ENCODE data around the gene SOX21.

The SOX21 gene

GRCh38 chr13:94660695-94661326, 51.5 kb downstream of the SOX21 start:
- TF ChIP-seq CTCF (IDR thresholded peaks at IDR 0.05): no peak
- Histone ChIP-seq H3K4me1 (ENCODE audit: control insufficient read depth in 1 of 2, insufficient read depth in 1 of 2, low read depth in 1 of 2, low read length in 1 of 2) (no peaks in the 10 kb centered on the region), H3K9me3 (no peaks in the 10 kb centered on the region), H3K27ac (no peak overlapping the region), H3K4me3 (ENCODE audit: low read depth in 1 of 2, low read length in 1 of 2) (no peak overlapping the region), H3K27me3 (peaks cover 57% of the 10 kb centered on the region), H3K36me3 (no peaks in the 10 kb centered on the region)

Measured in neutrophil (primary cell).